ENCODE measurements around the gene RPL36A.

- TF ChIP-seq CTCF (IDR thresholded peaks at IDR 0.05) (no peak), POLR2A (IDR thresholded peaks at IDR 0.05) (no peak)
These were observed 28.7 kb upstream of the RPL36A start for GRCh38 chrX:101362116-101362515.
